Neural crest cell (in vitro differentiated cells): ENCODE results near the gene ASTN2. TPM values are rescaled to one million over a fixed set of nuclear protein-coding genes. Genes with fewer than 3 reads are reported as not detected.

ENCODE experiments used
- DNase-seq: peaks from one replicate; pipeline ENCODE4 v3.0.0; 2021; ENCODE audit warnings: low read depth, mixed read lengths, low spot score
- H3K27ac Mint-ChIP-seq: one replicate; pipeline ENCODE4 v1.8.0; 2021; ENCODE audit warnings: mild to moderate bottlenecking, mixed read lengths; ENCODE audit not compliant: unreplicated experiment
- H3K27me3 Mint-ChIP-seq: 2 replicates; pipeline ENCODE4 v1.8.0; 2021; ENCODE audit warnings: low read depth, mild to moderate bottlenecking, mixed read lengths
- H3K36me3 Mint-ChIP-seq: 2 replicates; pipeline ENCODE4 v1.8.0; 2021; ENCODE audit warnings: low read depth, mild to moderate bottlenecking, mixed read lengths
- H3K4me1 Mint-ChIP-seq: 2 replicates; pipeline ENCODE4 v1.8.0; 2021; ENCODE audit warnings: mixed read lengths
- H3K4me3 Mint-ChIP-seq: one replicate; pipeline ENCODE4 v1.8.0; 2021; ENCODE audit warnings: mild to moderate bottlenecking, mixed read lengths
- H3K9me3 Mint-ChIP-seq: 2 replicates; pipeline ENCODE4 v1.8.0; 2021; ENCODE audit warnings: mixed read lengths
- total RNA-seq: library from RNA; stranded (reverse); gene quantifications from 2 replicates; pipeline ENCODE4 v1.2.1, GENCODE V29; 2021
- TF ChIP-seq, protein P1 (sequence below): fragments of 200-600 bp; sonication (generic); conservative IDR thresholded peaks from 2 replicates; pipeline ENCODE4 v1.5.0; 2021; ENCODE audit warnings: antibody characterized with exemption, mild to moderate bottlenecking

The ASTN2 gene
- total RNA-seq, 1 donor from 2014 or later = 7.3 TPM

DNA sequence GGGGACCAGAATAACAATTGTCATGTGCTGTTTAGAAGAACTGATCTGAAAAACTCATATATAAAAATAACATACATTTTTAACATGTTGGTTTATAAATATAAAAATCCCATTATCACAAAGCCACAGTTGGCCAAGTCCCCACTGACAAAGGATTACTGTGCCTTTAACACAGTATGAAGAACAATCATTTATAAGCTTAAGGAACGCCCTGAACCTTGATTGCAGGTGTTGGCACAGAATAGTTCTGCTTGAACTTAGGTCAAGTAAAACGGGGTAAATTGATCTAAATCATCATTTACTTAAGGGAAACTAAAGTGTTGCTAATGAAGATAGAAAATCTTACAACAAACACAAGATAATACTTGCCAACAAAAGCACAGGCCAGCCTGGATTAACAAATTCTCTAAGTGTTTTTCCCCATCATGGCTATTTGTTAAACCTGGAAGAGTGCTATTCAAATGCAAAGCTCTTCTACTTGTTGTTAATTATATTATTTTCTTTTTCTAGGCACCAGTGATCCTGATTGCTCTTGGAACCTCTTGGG lies 46.1 kb downstream of the ASTN2 start:
- TF ChIP-seq, protein P1, sequence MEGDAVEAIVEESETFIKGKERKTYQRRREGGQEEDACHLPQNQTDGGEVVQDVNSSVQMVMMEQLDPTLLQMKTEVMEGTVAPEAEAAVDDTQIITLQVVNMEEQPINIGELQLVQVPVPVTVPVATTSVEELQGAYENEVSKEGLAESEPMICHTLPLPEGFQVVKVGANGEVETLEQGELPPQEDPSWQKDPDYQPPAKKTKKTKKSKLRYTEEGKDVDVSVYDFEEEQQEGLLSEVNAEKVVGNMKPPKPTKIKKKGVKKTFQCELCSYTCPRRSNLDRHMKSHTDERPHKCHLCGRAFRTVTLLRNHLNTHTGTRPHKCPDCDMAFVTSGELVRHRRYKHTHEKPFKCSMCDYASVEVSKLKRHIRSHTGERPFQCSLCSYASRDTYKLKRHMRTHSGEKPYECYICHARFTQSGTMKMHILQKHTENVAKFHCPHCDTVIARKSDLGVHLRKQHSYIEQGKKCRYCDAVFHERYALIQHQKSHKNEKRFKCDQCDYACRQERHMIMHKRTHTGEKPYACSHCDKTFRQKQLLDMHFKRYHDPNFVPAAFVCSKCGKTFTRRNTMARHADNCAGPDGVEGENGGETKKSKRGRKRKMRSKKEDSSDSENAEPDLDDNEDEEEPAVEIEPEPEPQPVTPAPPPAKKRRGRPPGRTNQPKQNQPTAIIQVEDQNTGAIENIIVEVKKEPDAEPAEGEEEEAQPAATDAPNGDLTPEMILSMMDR = no peak
- no peaks in the 10 kb centered on the region for H3K4me1 Mint-ChIP-seq
- no peak overlapping the region for H3K27ac Mint-ChIP-seq

DNA sequence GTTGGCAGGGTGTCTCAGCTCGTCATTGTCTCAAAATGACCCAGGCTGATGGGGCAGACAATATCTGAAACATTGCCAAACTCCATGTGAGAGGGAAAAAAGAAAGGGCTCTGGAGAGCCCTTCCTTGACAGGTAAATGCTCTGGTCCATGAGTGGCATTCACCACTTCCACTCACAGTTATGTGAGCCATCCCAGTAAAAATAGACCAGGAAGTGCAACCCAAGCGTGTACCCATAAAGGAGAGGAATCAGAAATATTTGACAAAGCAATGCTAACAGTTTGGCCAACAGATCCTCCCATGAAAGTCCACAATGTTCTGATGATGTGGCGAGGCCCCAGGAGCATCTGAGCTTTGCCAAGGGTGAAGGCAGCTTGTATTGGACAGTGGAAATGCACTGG lies 49.4 kb downstream of the ASTN2 start:
- Mint-ChIP-seq H3K4me1 (no peaks in the 10 kb centered on the region), H3K4me3 (no peak overlapping the region), H3K36me3 (no peaks in the 10 kb centered on the region), H3K27ac (no peak overlapping the region), H3K9me3 (no peaks in the 10 kb centered on the region), H3K27me3 (peaks cover 23% of the 10 kb centered on the region)
- TF ChIP-seq, protein P1 = no peak
- DNase-seq = no peak

More for the DNA sequence above, 46.1 kb downstream of the ASTN2 start:
- Mint-ChIP-seq H3K9me3 (no peaks in the 10 kb centered on the region), H3K27me3 (peaks cover 23% of the 10 kb centered on the region), H3K36me3 (no peaks in the 10 kb centered on the region), H3K4me3 (no peak overlapping the region)
- DNase-seq = no peak

DNA sequence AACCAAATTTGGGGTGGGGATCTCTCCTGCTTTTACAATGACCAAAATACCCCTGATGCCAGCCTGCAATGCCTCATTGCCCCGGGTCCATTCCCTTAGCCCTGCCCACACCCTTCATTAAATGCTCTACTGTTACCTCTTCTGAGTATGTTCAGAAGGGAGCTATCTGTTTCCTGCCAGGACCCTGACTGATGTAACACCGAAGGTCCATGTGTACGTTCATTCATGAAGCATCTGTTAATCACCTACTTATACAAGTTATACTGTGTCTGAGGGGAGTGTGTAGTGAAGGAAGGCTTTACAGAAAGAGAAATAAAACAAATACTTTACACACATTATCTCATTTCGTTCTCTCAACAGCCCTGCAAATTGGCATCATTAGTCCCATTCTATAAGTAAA lies 51.9 kb downstream of the ASTN2 start:
- Mint-ChIP-seq H3K4me1 (no peaks in the 10 kb centered on the region), H3K27ac (no peak overlapping the region), H3K9me3 (no peaks in the 10 kb centered on the region), H3K36me3 (no peaks in the 10 kb centered on the region), H3K4me3 (no peak overlapping the region), H3K27me3 (peaks cover 22% of the 10 kb centered on the region)
- TF ChIP-seq, protein P1 = no peak
- no peak for DNase-seq

DNA sequence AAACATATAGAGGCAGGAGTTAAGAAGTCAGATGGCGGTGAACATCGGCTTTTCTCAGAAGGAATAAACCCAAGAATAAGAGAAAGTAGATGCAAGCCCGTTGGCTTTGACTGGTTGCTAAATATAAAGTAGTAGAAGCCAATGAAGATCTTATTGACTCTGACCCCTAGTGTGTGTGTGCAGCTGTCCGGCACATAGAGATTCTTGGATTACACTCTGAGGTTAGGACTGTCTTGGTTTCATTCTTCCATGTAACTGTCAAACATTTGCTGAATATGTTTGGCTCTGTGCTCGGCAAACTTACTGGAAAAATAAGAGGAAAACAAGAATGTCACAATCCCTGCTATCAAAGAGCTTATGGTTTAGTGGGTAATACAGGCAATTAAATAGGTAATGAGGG lies 54.9 kb downstream of the ASTN2 start:
- TF ChIP-seq, protein P1 = no peak
- no peak overlapping the region for H3K4me3 Mint-ChIP-seq
- H3K36me3 Mint-ChIP-seq = no peaks in the 10 kb centered on the region
- H3K27ac Mint-ChIP-seq = no peak overlapping the region
- H3K27me3 Mint-ChIP-seq = peaks cover 14% of the 10 kb centered on the region
- no peak for DNase-seq
- no peaks in the 10 kb centered on the region for H3K9me3 Mint-ChIP-seq
- no peaks in the 10 kb centered on the region for H3K4me1 Mint-ChIP-seq

DNA sequence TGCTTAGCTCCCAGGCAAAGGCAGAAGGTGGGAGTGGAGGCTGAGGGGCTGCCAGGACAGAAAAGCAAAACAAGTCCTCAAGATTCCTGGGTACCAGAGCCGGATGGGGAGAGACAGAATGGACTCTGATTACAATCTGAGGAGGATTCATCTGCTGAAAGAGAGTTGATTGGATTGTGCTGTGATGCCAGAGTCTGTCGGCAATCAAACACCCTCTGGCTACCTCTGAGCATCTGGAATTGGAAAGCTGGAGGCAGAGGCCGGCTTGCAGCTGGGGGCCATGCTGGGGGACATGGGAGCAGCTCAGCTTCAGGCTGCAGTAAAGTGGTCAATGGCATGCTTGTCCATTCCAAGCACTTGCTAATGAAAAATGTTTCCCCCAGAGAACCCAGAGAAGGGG lies 59.3 kb downstream of the ASTN2 start:
- peaks cover 2% of the 10 kb centered on the region for H3K9me3 Mint-ChIP-seq
- H3K27me3 Mint-ChIP-seq = no peaks in the 10 kb centered on the region
- DNase-seq = no peak
- peak overlapping the region; percentile 5 for H3K27ac Mint-ChIP-seq
- no peak overlapping the region for H3K4me3 Mint-ChIP-seq
- TF ChIP-seq, protein P1 = no peak
- H3K36me3 Mint-ChIP-seq = no peaks in the 10 kb centered on the region
- no peaks in the 10 kb centered on the region for H3K4me1 Mint-ChIP-seq

DNA sequence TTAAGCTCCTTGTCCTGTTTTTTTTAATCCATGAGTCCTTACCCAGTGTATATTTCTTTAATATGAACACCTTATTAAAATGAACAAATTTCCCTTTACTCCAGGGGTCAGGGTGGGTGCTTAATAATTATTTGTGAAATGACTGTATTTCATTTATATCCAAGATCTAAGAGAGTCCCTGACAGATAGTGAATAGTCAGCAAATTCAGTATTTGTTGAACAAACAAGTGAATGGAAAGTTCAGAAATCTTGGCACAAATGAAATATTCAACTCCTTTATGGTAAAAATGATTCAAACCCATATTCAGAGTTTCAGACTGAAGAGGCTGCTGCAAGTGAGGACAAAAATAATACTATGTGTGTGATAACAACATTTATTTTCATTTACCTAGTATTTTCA lies 59.9 kb downstream of the ASTN2 start:
- Mint-ChIP-seq H3K36me3 (no peaks in the 10 kb centered on the region), H3K27ac (peak overlapping the region; percentile 5), H3K9me3 (peaks cover 2% of the 10 kb centered on the region), H3K27me3 (no peaks in the 10 kb centered on the region), H3K4me3 (no peak overlapping the region), H3K4me1 (no peaks in the 10 kb centered on the region)
- no peak for DNase-seq
- TF ChIP-seq, protein P1 = no peak
